BJ (cell line): ENCODE data around the gene LHB. TPM values are rescaled to one million over a fixed set of nuclear protein-coding genes. Genes with fewer than 3 reads are reported as not detected.

Experiments
- CTCF ChIA-PET: fragments of 350-600 bp; formaldehyde crosslinking; extraction: SDS; loops from one replicate; lab custom pipeline; 2021; ENCODE audit warnings: antibody characterized with exemption, inconsistent platforms; lab: Yijun Ruan, JAX
- POLR2A ChIA-PET: fragments of 300-600 bp; sonication (Branson Sonifier 250); formaldehyde crosslinking; extraction: SDS; loops from one replicate; lab custom pipeline; 2021; ENCODE audit warnings: antibody characterized with exemption; lab: Charles Lee
- DNase-seq: peaks from one replicate; pipeline ENCODE4 v3.0.0-alpha.2; 2011; ENCODE audit warnings: low read depth
- H3K27me3 ChIP-seq: 2 replicates; pipeline ENCODE4 v1.6.0; 2011; ENCODE audit warnings: low read length; ENCODE audit not compliant: control insufficient read depth, insufficient read depth
- H3K36me3 ChIP-seq: 2 replicates; pipeline ENCODE4 v1.5.1; 2011; ENCODE audit warnings: low read length; ENCODE audit not compliant: control insufficient read depth, insufficient read depth
- H3K4me3 ChIP-seq: 2 replicates; pipeline ENCODE4 v1.5.1; 2011; ENCODE audit warnings: low read depth, mild to moderate bottlenecking, control low read depth, low read length
- CTCF ChIP-seq: IDR thresholded peaks from 2 replicates; pipeline ENCODE4 v1.5.1; 2011; ENCODE audit warnings: low read depth, mild to moderate bottlenecking, control low read depth, inconsistent platforms, low read length, moderate library complexity; ENCODE audit not compliant: insufficient read depth
- polyA plus RNA-seq: library from polyadenylated mRNA; depleted of rRNA; stranded (reverse); fragments of >200 nt; gene quantifications from 2 replicates; pipeline ENCODE4 v1.2.3, GENCODE V29; 2011; rRNA removed
- small RNA-seq: library from RNA; depleted of rRNA; stranded (forward); fragments of <200 nt; gene quantifications from one replicate; pipeline ENCODE3, GENCODE V24; 2012; ENCODE audit warnings: low replicate concordance, low read depth; ENCODE audit not compliant: insufficient read length

The LHB gene
- polyA plus RNA-seq, 1 experiment = not detected

- peaks cover 33% of the 10 kb centered on the region for H3K36me3 ChIP-seq
- no peaks in the 10 kb centered on the region for H3K27me3 ChIP-seq
- POLR2A ChIA-PET = interaction anchor here (0.7 to 1.2 kb wide), 4 partner anchors 11 to 826 kb away, joined by 3 to 8 read pairs (median 5); partner anchors contain the start of genes GYS1, PPP1R15A and RUVBL2
- DNase-seq = no peak
- TF ChIP-seq CTCF = no peak
- CTCF ChIA-PET = interaction anchor here (0.9 to 3.9 kb wide), 7 partner anchors 9 to 180 kb away, joined by 3 to 18 read pairs (median 7); partner anchors contain the start of genes GYS1 and RUVBL2
- H3K4me3 ChIP-seq = no peak overlapping the region; the same call in 1 of the 2 replicates
Measured at GRCh38 chr19:48967346-48968178, 49.3 kb downstream of the LHB start.

- no peaks in the 10 kb centered on the region for H3K27me3 ChIP-seq
- ChIA-PET POLR2A (interaction anchor here (1.1 to 1.2 kb wide), 2 partner anchors 26 to 95 kb away, joined by 3 to 6 read pairs; partner anchors contain the start of genes GYS1, PPP1R15A and RUVBL2), CTCF (interaction anchor here (1.0 to 3.9 kb wide), 6 partner anchors 10 to 179 kb away, joined by 3 to 18 read pairs (median 8); partner anchors contain the start of genes GYS1 and RUVBL2)
- DNase-seq = no peak
- TF ChIP-seq CTCF = no peak
- H3K4me3 ChIP-seq = peak overlapping the region; percentile 78
- peaks cover 33% of the 10 kb centered on the region for H3K36me3 ChIP-seq
Measured at GRCh38 chr19:48966541-48967345, 50.1 kb downstream of the LHB start.

Small RNA genes within 50 kb of the gene (small RNA-seq; reads per million reads assigned to genes)
- gene MIR6798 = not detected

Other genes starting within 250 kb of the LHB start
- 32.1 and 52.2 TPM in 2 replicates for gene BCAT2, start 206.1 kb downstream of the LHB start, polyA plus RNA-seq
- 7.4 and 7.6 TPM in 2 replicates for gene HSD17B14, start 180.6 kb downstream of the LHB start, polyA plus RNA-seq
- gene PLEKHA4, start 148.5 kb downstream of the LHB start, polyA plus RNA-seq = 3.3 and 5.4 TPM in 2 replicates
- 24.7 and 43.0 TPM in 2 replicates for gene PPP1R15A, start 144.7 kb downstream of the LHB start, polyA plus RNA-seq
- gene TULP2, start 118.3 kb downstream of the LHB start, polyA plus RNA-seq = 0.07 and 0.10 TPM in 2 replicates
- 145 and 305 TPM in 2 replicates for gene NUCB1, start 116.8 kb downstream of the LHB start, polyA plus RNA-seq
- not detected in 2 replicates for gene DHDH, start 83.4 kb downstream of the LHB start, polyA plus RNA-seq
- gene BAX, start 62.2 kb downstream of the LHB start, polyA plus RNA-seq = 141 and 159 TPM in 2 replicates
- gene FTL, start 51.8 kb downstream of the LHB start, polyA plus RNA-seq = 2,664 and 3,340 TPM in 2 replicates
- 36.0 and 49.7 TPM in 2 replicates for gene GYS1, start 23.8 kb downstream of the LHB start, polyA plus RNA-seq
- 138 and 221 TPM in 2 replicates for gene RUVBL2, start 23.2 kb downstream of the LHB start, polyA plus RNA-seq
- gene CGB3, start 7.2 kb upstream of the LHB start, polyA plus RNA-seq = not detected in 2 replicates
- not detected in 2 replicates for gene CGB2, start 14.8 kb upstream of the LHB start, polyA plus RNA-seq
- not detected in 2 replicates for gene CGB1, start 19.8 kb upstream of the LHB start, polyA plus RNA-seq
- not detected in 2 replicates for gene CGB5, start 26.8 kb upstream of the LHB start, polyA plus RNA-seq
- gene CGB8, start 32.0 kb upstream of the LHB start, polyA plus RNA-seq = 0.22 TPM in 1 of 2 replicates, not detected in the other
- 0.27 and 0.28 TPM in 2 replicates for gene CGB7, start 40.7 kb upstream of the LHB start, polyA plus RNA-seq
- 0.10 TPM in 1 of 2 replicates, not detected in the other for gene NTF4, start 47.7 kb upstream of the LHB start, polyA plus RNA-seq
- gene KCNA7, start 55.6 kb upstream of the LHB start, polyA plus RNA-seq = not detected in 2 replicates
- gene SNRNP70, start 68.4 kb upstream of the LHB start, polyA plus RNA-seq = 125 and 268 TPM in 2 replicates
- 6.7 and 9.4 TPM in 2 replicates for gene LIN7B, start 97.3 kb upstream of the LHB start, polyA plus RNA-seq
- gene C19orf73, start 102.1 kb upstream of the LHB start, polyA plus RNA-seq = 0.67 and 0.94 TPM in 2 replicates
- 0.75 and 1.4 TPM in 2 replicates for gene PPFIA3, start 102.5 kb upstream of the LHB start, polyA plus RNA-seq
- gene HRC, start 138.3 kb upstream of the LHB start, polyA plus RNA-seq = 0.07 and 0.25 TPM in 2 replicates
- gene TRPM4, start 140.7 kb upstream of the LHB start, polyA plus RNA-seq = 12.8 and 17.6 TPM in 2 replicates